Activated naive CD4-positive, alpha-beta T cell treated with anti-CD3 and anti-CD28 coated beads, Interleukin-2, amount 50 U/mL, for 72 hours (primary cell): Measurements from ENCODE around the gene RHEB. TPM values are rescaled to one million over a fixed set of nuclear protein-coding genes. Genes with fewer than 3 reads are reported as not detected.
A peak's percentile ranks its signal among the peaks of the same experiment; 100 is the strongest.

Experiments used
- ATAC-seq, 2 donors: fragments of 150-1000 bp; cut with Tn5 transposase; 2 replicates each; pipeline ENCODE4 v1.10.0; 2021; ENCODE audit warnings: mild to moderate bottlenecking in 2 of 2, moderate library complexity in 2 of 2
- DNase-seq, 2 donors: peaks; one replicate each; pipeline ENCODE4 v3.0.0; 2021 to 2022; ENCODE audit warnings: low spot score in 2 of 2
- H3K27ac Mint-ChIP-seq, 2 donors: one replicate each; pipeline ENCODE4 v1.8.0; 2022; ENCODE audit warnings: mild to moderate bottlenecking in 2 of 2, mixed read lengths in 2 of 2
- H3K36me3 Mint-ChIP-seq, 2 donors: one replicate each; pipeline ENCODE4 v1.8.0; 2022; ENCODE audit warnings: mixed read lengths in 2 of 2
- H3K9me3 Mint-ChIP-seq, 2 donors: one replicate each; pipeline ENCODE4 v1.8.0; 2022; ENCODE audit warnings: mixed read lengths in 2 of 2
- total RNA-seq, 2 donors: library from RNA; stranded (reverse); gene quantifications; one replicate each; pipeline ENCODE4 v1.2.3, GENCODE V29; 2022

The RHEB gene
- total RNA-seq, 2 donors from 2014 or later: 37.1 to 81.9 TPM

DNA sequence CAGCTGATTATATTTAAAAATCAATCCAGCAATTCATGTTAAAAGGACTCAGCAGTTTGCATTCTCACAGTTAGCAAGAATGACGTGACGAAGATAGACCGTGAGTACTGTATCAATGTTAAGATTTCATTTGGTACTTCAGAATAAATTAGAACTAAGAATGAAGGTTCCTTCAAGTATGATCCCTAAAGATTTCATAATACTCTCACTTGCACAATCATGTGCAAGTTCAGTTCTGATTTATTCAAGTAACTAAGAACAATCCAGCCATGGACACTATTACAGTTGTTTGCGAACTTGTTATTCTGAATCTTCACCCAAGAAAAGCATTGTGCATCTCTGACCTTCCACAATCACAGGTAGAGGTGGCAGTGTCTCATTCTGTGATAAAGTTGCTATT lies 7.7 kb downstream of the RHEB start:
- H3K9me3 Mint-ChIP-seq: no peaks in the 10 kb centered on the region
- peaks cover 5 to 18% of the 10 kb centered on the region in 2 donors for H3K36me3 Mint-ChIP-seq
- no peak for ATAC-seq
- H3K27ac Mint-ChIP-seq: no peak overlapping the region
- no peak for DNase-seq

DNA sequence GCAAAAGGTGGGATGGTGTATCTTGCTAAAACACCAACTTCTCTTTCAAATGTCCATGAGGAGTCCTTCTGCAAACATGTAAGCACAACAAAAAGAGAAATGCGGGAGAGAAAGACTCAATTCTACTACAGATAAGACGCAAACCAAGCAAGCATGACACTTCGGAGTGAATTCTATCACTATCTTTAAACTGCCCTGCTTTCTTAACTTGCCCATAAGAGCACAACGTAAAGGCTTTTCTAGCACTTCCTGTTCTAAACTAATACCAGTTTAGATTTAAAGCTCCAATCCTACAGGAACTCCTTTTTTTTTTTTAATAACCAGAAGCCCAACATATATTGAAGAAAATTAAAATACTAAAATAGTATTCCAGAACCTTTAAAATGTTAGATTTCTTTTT lies 8.4 kb downstream of the RHEB start:
- H3K36me3 Mint-ChIP-seq: peaks cover 5 to 18% of the 10 kb centered on the region in 2 donors
- H3K9me3 Mint-ChIP-seq: no peaks in the 10 kb centered on the region
- no peak for ATAC-seq

DNA sequence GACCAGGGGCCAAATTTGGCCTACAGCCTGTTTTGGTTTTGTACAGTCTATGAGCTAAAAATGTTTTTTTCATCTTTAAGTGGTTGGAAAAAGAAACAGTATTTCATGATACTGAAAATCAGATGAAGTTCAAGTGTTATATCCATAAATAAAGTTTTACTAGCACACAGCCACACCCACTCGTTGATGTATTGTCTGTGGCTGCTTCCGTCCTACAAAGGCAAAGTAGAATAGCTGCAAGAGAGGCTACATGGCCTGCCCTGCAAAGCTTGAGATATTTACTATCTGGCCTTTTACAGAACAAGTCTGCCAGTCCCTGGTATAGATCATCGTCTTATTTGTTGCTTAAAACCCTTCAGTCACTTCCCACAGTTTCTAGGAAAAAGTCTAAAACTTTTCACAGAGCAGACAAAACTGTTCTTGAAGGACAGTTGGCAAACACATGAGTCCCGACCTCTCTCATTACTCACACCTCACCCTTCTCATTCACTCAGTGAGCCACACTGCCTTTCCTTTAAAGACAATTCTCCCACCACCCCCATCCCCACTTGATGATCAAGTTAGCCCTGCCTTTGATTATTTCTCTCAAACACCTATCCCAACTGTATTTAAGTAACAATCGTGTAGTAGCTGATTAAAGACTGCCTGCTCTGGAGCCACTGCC lies 9.9 kb downstream of the RHEB start:
- H3K27ac Mint-ChIP-seq: no peak overlapping the region
- DNase-seq (no peak), ATAC-seq (no peak)
- H3K9me3 Mint-ChIP-seq: no peaks in the 10 kb centered on the region
- peaks cover 0 to 18% of the 10 kb centered on the region in 2 donors for H3K36me3 Mint-ChIP-seq

More for the DNA sequence above, 8.4 kb downstream of the RHEB start:
- H3K27ac Mint-ChIP-seq: no peak overlapping the region
- DNase-seq: no peak

DNA sequence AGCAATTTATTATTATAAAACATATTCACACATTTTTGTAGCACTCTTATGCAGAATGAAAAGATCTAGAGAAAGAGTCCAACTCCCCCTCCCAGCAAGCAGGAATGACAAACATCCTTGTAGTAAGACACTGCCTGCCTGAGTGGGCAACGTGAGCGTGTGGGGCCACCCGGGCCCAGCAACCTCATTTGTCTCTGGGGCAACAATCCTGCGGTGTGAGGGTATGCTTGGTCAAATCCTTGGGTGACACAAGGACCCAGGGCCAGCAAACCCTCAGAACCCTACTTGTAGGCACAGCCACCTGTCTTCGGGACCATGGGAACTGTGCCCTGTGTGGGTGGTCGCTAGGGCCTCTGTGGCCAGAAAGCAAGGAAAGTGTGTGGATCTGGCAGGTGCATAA lies 10.7 kb downstream of the RHEB start:
- no peak overlapping the region for H3K27ac Mint-ChIP-seq

DNA sequence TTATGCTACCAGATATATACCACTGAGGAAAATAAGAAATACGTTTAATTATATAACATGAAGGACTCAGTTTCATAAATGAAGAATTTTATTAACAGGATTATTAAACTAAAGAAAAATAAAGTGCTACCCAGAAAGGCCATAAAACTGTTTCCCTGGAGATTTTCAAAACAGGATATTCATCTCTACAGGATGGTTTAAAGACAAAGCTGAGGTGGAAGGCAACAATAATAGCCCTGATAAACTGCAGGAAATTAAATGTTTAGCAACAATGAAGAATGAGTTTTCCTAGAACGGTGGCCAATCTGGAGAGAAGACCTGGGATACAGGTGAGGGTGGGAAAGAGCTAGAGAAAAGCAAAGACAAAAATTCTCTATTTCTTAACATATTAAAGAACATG lies 11.9 kb downstream of the RHEB start:
- Mint-ChIP-seq H3K9me3 (no peaks in the 10 kb centered on the region), H3K36me3 (peaks cover 0 to 9% of the 10 kb centered on the region in 2 donors), H3K27ac (no peak overlapping the region)
- DNase-seq (no peak), ATAC-seq (no peak)

More for the DNA sequence above, 10.7 kb downstream of the RHEB start:
- DNase-seq: no peak
- Mint-ChIP-seq H3K9me3 (no peaks in the 10 kb centered on the region), H3K36me3 (peaks cover 0 to 18% of the 10 kb centered on the region in 2 donors)
- ATAC-seq: no peak

DNA sequence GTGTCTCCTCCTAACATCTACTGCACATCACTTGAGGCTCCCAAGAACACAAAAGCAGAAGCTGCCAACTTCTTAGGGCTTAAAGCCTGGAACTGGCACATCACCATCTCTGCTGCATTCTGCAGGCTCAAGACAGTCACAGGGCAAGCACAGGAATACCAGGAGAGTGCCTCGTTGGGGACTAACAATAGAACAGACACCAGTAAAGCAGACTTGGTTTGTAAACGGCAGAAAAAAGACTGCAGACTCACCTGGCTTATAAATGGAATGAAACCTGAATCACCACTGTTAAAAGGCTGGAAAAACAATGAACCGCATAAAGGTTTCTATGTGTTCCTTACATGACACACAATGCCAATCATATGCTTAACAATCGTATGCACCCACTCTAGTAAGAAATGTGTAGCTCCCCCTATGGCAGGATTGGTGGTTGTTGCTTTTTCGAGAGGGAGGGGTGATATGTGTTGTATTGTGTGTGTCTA lies 12.8 kb downstream of the RHEB start:
- Mint-ChIP-seq H3K36me3 (peaks cover 0 to 9% of the 10 kb centered on the region in 2 donors), H3K9me3 (no peaks in the 10 kb centered on the region), H3K27ac (no peak overlapping the region)
- DNase-seq: no peak
- ATAC-seq: peak in 1 of 2 donors; percentile 42

DNA sequence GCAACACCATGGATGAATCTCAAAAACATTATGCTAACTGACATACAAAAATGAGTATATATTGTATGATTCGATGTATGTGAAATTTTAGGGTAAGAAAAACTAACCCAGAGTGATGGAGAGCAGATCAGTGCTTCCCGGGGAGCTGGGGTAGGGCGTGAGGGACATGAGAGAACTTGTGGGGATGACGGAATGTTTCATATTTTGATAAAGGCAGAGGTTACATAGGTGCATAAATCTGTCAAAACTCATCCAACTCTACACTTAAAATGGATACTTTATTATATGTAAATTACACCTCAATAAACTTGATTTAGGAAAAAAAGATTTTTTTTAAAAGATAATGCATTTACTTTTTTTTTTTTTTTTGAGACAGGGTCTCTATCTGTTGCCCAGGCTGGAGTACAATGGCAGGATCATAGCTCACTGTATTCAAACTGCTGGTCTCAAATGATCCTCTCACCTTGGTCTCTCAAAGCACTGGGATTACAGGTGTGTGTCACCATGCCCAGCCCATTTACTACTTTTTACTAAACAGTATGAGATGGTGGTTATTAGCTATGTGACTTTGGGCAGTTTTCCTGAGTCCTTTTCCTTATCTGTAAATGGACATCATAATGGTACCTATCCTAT lies 13.7 kb downstream of the RHEB start:
- Mint-ChIP-seq H3K27ac (no peak overlapping the region), H3K36me3 (peaks cover 0 to 11% of the 10 kb centered on the region in 2 donors)

DNA sequence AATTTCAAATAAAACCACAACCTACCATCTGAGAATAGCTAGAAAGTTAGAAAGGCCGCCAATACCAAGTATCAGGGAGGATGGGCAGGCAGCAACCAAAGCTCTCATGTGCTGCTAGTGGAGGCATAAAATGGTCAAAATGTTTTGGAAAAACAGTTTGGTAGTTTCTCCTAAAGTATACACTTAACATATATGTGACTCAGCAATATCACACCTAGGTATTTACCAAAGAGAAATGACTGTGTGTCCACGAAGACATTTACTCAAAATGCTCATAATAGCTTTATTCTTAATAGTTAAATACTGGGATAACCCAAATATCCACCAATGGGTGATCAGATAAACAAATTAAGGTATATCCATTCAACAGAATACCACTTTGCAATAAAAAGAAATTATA lies 14.3 kb downstream of the RHEB start:
- peak in 1 of 2 donors; percentile 69 for ATAC-seq
- peak overlapping the region in 1 of 2 donors; percentile 14 for H3K27ac Mint-ChIP-seq
- H3K36me3 Mint-ChIP-seq: peaks cover 0 to 6% of the 10 kb centered on the region in 2 donors
- no peak for DNase-seq
- H3K9me3 Mint-ChIP-seq: no peaks in the 10 kb centered on the region

More for the DNA sequence above, 13.7 kb downstream of the RHEB start:
- no peak for DNase-seq
- H3K9me3 Mint-ChIP-seq: no peaks in the 10 kb centered on the region
- peak; percentile 13 to 24 for ATAC-seq

DNA sequence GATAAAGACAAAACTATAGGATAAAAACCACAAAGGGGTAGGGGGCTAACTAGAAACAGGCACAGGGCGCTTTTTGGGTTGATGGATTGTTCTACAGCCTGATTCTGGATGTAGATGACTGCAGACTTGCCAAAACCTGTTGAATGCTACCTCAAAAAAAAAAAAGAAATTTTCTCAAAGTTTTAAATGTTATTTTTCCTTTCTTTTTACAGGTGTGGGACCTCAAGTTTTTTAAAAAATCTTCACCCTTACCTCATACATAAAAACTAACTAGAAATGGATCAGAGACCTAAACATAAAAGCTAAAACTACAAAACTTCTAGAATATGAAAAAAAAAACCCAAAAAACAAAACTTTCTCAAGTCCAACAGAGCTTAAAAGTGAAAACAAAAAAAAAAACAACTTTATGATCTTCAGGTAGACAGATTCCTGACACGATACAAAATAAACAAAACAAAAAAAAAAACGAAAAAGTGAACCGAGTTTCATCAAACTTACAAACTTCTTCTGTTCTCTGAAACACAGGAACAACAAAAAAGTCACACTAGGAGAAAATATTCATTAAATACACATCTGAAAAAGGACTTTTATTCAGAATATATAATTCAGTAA lies 14.9 kb downstream of the RHEB start:
- peaks cover 0 to 5% of the 10 kb centered on the region in 2 donors for H3K36me3 Mint-ChIP-seq
- no peak for ATAC-seq

DNA sequence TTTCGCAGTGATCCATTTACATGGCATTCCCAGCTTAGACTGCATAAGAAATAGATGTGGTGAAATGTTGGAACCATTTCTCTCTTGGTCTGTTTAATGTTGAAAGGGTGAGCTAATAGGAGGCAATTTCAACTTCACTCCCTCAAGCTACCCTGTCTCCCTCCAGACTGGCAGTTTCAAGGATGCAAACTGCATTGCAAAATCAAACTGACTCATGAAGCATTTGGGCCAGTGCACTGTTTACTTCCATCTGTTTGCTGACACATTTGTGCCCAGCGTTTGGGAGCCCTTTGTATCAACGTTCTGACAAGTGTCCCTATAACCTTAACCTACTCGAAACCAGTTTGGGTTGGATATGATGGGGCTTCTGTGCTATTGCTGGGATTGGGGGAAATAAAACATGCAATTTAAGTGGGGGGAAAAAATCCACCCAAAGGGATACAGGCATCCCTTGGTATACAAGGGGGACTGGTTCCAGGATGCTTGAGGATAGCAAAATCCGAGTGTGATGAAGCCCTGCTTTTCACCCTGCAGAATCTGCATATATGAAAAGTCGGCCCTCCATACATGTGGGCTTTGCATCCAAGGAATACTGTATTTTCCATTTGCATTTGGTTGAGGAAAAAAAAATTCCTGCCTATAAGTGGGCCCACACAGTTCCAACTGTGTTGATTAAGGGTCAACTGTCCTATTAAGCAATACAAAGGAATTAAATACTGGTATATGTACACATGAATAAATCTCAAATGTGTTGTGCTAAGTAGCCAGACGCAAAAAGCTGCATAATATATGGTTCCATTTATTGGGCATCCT lies 15.6 kb downstream of the RHEB start:
- H3K36me3 Mint-ChIP-seq: peaks cover 0 to 5% of the 10 kb centered on the region in 2 donors
- H3K27ac Mint-ChIP-seq: no peak overlapping the region
- DNase-seq (no peak), ATAC-seq (no peak)
- H3K9me3 Mint-ChIP-seq: no peaks in the 10 kb centered on the region

More for the DNA sequence above, 14.9 kb downstream of the RHEB start:
- Mint-ChIP-seq H3K9me3 (no peaks in the 10 kb centered on the region), H3K27ac (peak overlapping the region in 1 of 2 donors; percentile 30)
- no peak for DNase-seq

DNA sequence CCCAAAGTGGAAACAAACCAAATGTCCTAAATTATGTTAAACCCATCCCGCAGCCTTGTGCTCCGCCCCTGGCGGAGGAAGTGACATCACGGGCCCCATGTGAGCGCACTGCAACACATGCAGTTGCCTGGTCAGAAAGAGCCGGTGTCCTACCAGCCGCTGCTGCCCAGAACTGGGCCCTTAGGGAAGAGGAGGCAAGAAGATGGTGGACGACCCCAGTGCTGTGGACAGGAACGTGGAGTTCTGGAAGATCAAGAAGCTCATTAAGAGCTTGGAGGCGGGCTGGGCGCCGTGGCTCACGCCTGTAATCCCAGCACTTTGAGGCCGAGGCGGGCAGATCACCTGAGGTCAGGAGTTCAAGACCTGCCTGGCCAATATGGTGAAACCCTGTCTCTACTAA lies 18.0 kb downstream of the RHEB start:
- DNase-seq (no peak), ATAC-seq (no peak)
- peaks cover 0 to 5% of the 10 kb centered on the region in 2 donors for H3K36me3 Mint-ChIP-seq
- peak overlapping the region in 1 of 2 donors; percentile 44 for H3K27ac Mint-ChIP-seq
- H3K9me3 Mint-ChIP-seq: no peaks in the 10 kb centered on the region

DNA sequence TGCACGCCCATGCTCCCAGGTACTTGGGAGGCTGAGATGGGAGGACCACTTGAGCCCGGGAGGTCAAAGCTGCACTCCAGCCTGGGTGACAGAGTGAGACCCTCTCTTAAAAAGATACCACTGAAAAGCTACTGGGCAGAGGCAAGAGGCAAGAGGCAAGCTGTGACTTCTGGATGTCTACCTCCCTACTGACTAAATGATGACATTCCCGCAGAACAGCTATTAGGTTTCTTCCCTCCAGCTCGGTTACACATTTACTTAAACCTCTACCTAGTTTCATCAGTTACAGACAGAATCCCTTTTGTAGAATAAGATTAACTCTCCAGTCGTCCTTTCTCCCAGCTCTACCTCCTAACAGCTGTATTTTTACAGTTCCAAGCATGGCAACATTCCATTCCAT lies 21.2 kb downstream of the RHEB start:
- H3K27ac Mint-ChIP-seq: no peak overlapping the region

DNA sequence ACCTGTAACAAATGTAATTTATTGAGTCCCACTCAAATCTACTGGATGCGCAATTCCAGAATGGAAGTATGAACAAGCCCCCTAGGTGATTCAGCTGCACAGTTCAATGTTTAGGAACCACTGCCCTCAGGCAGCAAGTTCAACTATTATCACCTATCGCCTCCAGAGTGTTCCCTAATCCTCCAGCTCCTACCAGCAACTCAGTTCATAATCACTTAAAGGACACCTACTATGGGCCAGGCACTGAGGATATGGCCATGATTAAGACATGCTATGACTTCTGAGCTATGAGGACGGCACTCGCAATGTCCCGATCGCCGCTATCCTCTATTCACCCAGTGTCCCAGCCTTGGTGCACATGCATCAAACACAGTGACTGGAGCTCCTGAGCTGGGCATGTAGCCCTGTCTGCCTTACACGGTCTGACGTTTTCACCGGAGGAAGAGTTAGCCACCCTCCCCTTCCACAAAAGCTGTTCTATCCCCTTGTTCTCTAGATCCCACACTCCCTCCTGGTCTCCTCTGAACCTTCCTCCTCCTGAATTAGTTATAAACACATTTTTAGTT lies 22.3 kb downstream of the RHEB start:
- DNase-seq (no peak), ATAC-seq (no peak)
- H3K27ac Mint-ChIP-seq: no peak overlapping the region
- peaks cover 0 to 5% of the 10 kb centered on the region in 2 donors for H3K36me3 Mint-ChIP-seq
- no peaks in the 10 kb centered on the region for H3K9me3 Mint-ChIP-seq

More for the DNA sequence above, 21.2 kb downstream of the RHEB start:
- ATAC-seq (no peak), DNase-seq (no peak)
- no peaks in the 10 kb centered on the region for H3K9me3 Mint-ChIP-seq
- H3K36me3 Mint-ChIP-seq: peaks cover 0 to 5% of the 10 kb centered on the region in 2 donors

DNA sequence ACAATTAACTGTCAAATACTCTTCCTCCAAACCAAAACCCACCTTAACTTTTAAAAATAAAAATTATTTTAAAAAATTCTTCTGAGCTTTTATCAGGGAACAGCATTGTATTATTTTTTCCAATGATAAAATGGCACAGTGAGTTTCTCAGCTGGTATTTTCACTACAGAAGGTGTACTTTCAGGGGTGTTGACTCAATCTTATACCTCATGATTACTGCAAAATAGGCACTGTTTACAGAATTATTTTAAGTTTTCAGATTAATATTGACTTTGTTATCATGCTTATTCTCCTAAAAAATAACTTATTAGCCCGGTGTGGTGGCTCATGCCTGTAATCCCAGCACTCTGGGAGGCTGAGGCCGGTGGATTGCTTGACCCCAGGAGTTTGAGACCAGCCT lies 24.3 kb downstream of the RHEB start:
- no peaks in the 10 kb centered on the region for H3K9me3 Mint-ChIP-seq
- ATAC-seq (no peak), DNase-seq (no peak)
- no peak overlapping the region for H3K27ac Mint-ChIP-seq
- H3K36me3 Mint-ChIP-seq: peaks cover 0 to 3% of the 10 kb centered on the region in 2 donors

DNA sequence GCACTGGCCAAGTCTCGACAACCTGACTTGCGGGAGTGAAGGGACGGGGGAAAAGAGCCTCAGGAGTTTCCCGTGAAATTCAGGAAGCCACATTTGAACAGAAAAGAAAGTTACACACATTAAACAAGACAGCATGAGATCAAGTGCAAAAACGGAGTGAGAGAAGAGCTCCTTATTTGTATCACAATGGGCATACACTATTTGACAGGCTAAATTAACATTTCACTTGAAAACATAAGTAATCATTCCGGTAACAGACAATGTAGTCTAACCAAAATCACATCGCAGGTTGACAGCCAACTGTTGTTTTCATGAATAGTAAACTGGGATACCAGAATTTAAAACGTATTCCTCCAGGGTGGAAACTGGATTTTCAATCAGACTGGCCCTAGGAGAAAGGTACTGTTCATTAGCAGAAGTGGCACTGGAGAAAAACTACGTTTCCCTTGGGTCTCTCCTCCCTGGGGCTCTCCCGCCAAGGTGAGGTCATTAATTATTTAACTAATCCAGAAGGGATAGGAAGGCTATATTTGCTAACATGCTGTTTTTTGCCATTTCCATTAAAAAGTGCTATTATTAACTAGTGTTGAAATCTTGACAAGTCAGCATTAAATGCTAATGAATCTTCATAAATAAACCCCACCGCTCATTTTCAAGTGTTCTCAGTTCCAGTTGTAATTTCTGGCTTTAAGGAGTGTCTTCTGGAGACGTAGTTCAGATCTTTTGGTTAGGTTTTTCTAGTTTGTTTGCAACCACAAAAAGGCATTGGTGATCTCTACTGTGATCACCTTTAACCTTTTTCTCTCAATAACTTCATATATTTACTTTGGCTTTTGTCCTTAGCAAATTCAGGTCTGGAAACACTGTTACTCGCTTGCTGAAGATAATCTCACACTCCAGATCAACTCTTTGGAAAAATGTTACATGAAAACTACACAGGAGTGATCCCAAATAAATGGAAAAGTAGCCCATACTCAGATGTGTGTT lies 25.1 kb downstream of the RHEB start:
- Mint-ChIP-seq H3K9me3 (no peaks in the 10 kb centered on the region), H3K27ac (no peak overlapping the region), H3K36me3 (peaks cover 0 to 4% of the 10 kb centered on the region in 2 donors)
- ATAC-seq (no peak), DNase-seq (no peak)
